Psoas muscle (tissue), 8 donors: Measurements from ENCODE around the gene SARDH. TPM values are rescaled to one million over a fixed set of nuclear protein-coding genes. Genes with fewer than 3 reads are reported as not detected.

Experiments used
- ATAC-seq, 4 donors: fragments of 200-7000 bp; cut with Tn5 transposase; one replicate each; pipeline ENCODE4 v1.9.1; 2020; ENCODE audit warnings: moderate library complexity in 3 of 4, mild to moderate bottlenecking in 2 of 4
- DNase-seq, 2 donors: peaks; one replicate each; pipeline ENCODE4 v3.0.0-alpha.2; 2020
- H3K27ac ChIP-seq: fragments of 200-600 bp; one replicate; pipeline ENCODE4 v1.8.0; 2022
- H3K27me3 ChIP-seq, 3 donors: fragments of 200-600 bp in 1 of 3; one replicate each; pipeline versions ENCODE4 v1.6.1 to v1.8.0; 2013 to 2022; ENCODE audit warnings: low read length in 2 of 3, mild to moderate bottlenecking in 2 of 3, moderate library complexity in 1 of 3; ENCODE audit not compliant: insufficient read depth in 3 of 3
- H3K36me3 ChIP-seq, 2 donors: fragments of 200-600 bp in 1 of 2; one replicate each; pipeline versions ENCODE4 v1.6.1 to v1.8.0; 2013 to 2022; ENCODE audit warnings: low read depth in 1 of 2, mild to moderate bottlenecking in 1 of 2, moderate library complexity in 1 of 2; ENCODE audit not compliant: insufficient read depth in 1 of 2
- H3K4me1 ChIP-seq: fragments of 200-600 bp; one replicate; pipeline ENCODE4 v1.8.0; 2022
- H3K4me3 ChIP-seq: fragments of 200-600 bp; one replicate; pipeline ENCODE4 v1.8.0; 2022; ENCODE audit warnings: mild to moderate bottlenecking
- H3K9me3 ChIP-seq: fragments of 200-600 bp; one replicate; pipeline ENCODE4 v1.8.0; 2022
- WGBS, 3 donors: extraction: QIAGEN DNeasy Blood & Tissue Kit; methylation state at CpG; one replicate each; pipeline versions ENCODE4 v1.1.6 to v1.1.7; 2013; 5-methylcytosine and 5-hydroxymethylcytosine counted together
- intact Hi-C, 2 donors: fragments of 100-400 bp; cut with DNase I; formaldehyde crosslinking; loops; one replicate each; pipeline versions ENCODE4 v1.11.0 to v1.14.2; 2022
- polyA plus RNA-seq, 3 donors: library from polyadenylated mRNA; stranded (reverse); fragments of 200-250 nt; gene quantifications; one replicate each; pipeline ENCODE4 v1.2.3, GENCODE V29; 2013
- total RNA-seq, 4 donors: library from RNA; stranded (reverse); fragmentation: NEBNext Ultra II Directional in 2 of 4; extraction: Animal tissue kit (Norgen Biotek cat#: 25700) in 2 of 4; gene quantifications; one replicate each; pipeline versions ENCODE4 v1.2.1 to v1.2.4, GENCODE V29; 2021 to 2023
- TF ChIP-seq, protein P1 (sequence below): fragments of 200-600 bp; IDR thresholded peaks from one replicate; pipeline ENCODE4 v1.8.0; 2022; ENCODE audit warnings: antibody characterized with exemption
- donor health status: healthy with polysubstance abuse.
- donor health status: DM: no; HTN: no; CAD: no; lungs with moderate emphysema.
- donor health status: Bipolar disorder and iron deficiency.
- donor health status: healthy.
- donor health status: DM: yes; HTN: yes; CAD: no.
- donor health status: DM: no; HTN: no; CAD: no.
- donor health status: DM: no; HTN: no; CAD: no.
- donor health status: DM: yes; HTN: yes; CAD: no.

Gene SARDH
- total and polyA plus RNA-seq, 7 donors, result 0.16 to 2.5 (median 0.62) TPM

- intact Hi-C loops, result no loop called here
- H3K9me3 ChIP-seq, result no peaks in the 10 kb centered on the region
- 49 to 76% (median 66%) methylated on average over 7 of the region's 7 CpGs for WGBS, 3 donors
These were observed 20.1 kb upstream of the SARDH start for GRCh38 chr9:133758228-133758627.

GRCh38 chr9:133754688-133755227 lies 16.6 kb upstream of the SARDH start:
- Histone ChIP-seq H3K27ac (no peak overlapping the region), H3K9me3 (no peaks in the 10 kb centered on the region), H3K27me3 (peaks cover 0 to 69% (median 7%) of the 10 kb centered on the region in 3 donors), H3K36me3 (no peaks in the 10 kb centered on the region), H3K4me1 (no peaks in the 10 kb centered on the region), H3K4me3 (no peak overlapping the region)
- WGBS, 3 donors, result 41 to 45% (median 42%) methylated on average over 9 of the region's 9 CpGs
- no peak for ATAC-seq
- no peak for DNase-seq
- intact Hi-C loops, result no loop called here
- TF ChIP-seq, protein P1, sequence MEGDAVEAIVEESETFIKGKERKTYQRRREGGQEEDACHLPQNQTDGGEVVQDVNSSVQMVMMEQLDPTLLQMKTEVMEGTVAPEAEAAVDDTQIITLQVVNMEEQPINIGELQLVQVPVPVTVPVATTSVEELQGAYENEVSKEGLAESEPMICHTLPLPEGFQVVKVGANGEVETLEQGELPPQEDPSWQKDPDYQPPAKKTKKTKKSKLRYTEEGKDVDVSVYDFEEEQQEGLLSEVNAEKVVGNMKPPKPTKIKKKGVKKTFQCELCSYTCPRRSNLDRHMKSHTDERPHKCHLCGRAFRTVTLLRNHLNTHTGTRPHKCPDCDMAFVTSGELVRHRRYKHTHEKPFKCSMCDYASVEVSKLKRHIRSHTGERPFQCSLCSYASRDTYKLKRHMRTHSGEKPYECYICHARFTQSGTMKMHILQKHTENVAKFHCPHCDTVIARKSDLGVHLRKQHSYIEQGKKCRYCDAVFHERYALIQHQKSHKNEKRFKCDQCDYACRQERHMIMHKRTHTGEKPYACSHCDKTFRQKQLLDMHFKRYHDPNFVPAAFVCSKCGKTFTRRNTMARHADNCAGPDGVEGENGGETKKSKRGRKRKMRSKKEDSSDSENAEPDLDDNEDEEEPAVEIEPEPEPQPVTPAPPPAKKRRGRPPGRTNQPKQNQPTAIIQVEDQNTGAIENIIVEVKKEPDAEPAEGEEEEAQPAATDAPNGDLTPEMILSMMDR, result no peak

More at GRCh38 chr9:133758228-133758627, 20.1 kb upstream of the SARDH start:
- H3K27ac ChIP-seq, result no peak overlapping the region
- no peak overlapping the region for H3K4me3 ChIP-seq
- no peaks in the 10 kb centered on the region for H3K4me1 ChIP-seq
- H3K27me3 ChIP-seq, result peaks cover 0 to 47% (median 4%) of the 10 kb centered on the region in 3 donors
- TF ChIP-seq, protein P1, result no peak
- H3K36me3 ChIP-seq, result no peaks in the 10 kb centered on the region
- DNase-seq (no peak), ATAC-seq (no peak)

DNA sequence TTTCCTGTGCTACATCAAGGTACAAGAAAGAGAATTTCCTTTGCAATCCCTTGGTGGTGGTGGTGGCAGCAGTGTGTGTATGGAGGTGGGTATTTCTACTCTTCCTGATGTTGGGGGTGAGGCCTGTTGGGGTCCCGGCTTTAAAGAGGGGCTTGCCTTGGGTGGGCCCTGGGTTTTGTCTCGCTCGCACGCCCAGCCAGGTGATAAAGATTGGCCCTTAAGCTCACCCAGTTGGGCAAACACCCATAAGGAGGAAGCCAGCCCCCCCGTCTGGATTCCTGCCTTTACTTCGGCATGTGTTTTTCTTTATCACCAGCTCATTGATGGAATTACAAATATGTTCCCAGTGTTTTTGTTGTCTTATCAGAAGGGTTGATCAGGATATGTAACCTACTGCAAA lies 16.0 kb upstream of the SARDH start:
- TF ChIP-seq, protein P1, result no peak
- ATAC-seq, result no peak
- Histone ChIP-seq H3K27me3 (peaks cover 0 to 72% (median 7%) of the 10 kb centered on the region in 3 donors), H3K27ac (no peak overlapping the region), H3K4me1 (no peaks in the 10 kb centered on the region), H3K36me3 (no peaks in the 10 kb centered on the region), H3K4me3 (no peak overlapping the region), H3K9me3 (no peaks in the 10 kb centered on the region)
- 89 to 94% (median 91%) methylated on average over 6 of the region's 6 CpGs for WGBS, 3 donors
- DNase-seq, result no peak
- intact Hi-C loops, result no loop called here

DNA sequence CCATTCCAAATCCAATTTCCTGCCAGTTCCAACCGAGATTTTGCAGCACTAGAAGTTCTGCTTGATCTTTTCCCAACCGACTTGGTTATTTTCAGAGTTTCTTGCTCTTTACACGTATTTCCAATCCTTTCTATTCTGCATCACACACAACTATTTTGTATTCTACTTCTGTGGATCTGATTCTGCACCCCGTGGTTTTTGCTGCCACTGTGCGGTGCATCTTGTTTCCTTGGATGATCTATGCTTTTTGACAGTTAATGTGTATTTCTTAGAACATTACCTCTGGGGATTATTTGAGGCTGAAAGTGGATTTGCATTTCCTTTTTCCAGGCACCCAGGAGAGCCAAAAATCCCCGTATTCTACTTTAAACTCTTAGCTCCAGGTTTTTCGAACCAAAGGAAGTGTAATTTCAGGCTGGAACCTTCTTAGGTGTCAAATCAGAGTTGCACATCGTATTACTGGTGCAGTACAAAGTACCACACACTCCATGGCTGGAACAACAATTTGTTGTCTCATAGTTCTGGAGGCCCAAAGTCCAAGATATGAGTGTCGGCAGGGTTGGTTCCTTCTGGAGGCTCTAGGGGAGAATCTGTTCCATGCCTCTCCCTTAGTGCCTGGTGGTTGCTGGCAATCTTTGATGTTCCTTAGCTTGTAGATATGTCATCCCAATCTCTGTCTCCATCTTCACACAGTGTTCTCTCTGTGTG lies 14.7 kb upstream of the SARDH start:
- Histone ChIP-seq H3K36me3 (no peaks in the 10 kb centered on the region), H3K4me1 (no peaks in the 10 kb centered on the region), H3K27me3 (peaks cover 0 to 69% (median 4%) of the 10 kb centered on the region in 3 donors), H3K9me3 (no peaks in the 10 kb centered on the region), H3K27ac (no peak overlapping the region), H3K4me3 (no peak overlapping the region)
- WGBS, 3 donors, result 53 to 68% (median 63%) methylated on average over 9 of the region's 9 CpGs
- intact Hi-C loops, result no loop called here
- TF ChIP-seq, protein P1, result no peak
- ATAC-seq (no peak), DNase-seq (no peak)
